Liver (tissue), 9 donors: Measurements from ENCODE around the gene ACVR1. TPM values are rescaled to one million over a fixed set of nuclear protein-coding genes. Genes with fewer than 3 reads are reported as not detected.

Experiments
- DNase-seq: peaks from one replicate; pipeline ENCODE4 v3.0.0-alpha.2; 2017; ENCODE audit warnings: low spot score
- H3K27ac ChIP-seq, 2 donors: one replicate each; pipeline ENCODE4 v1.7.0; 2013; ENCODE audit warnings: inconsistent platforms in 2 of 2, low read length in 2 of 2, control low read depth in 1 of 2, low read depth in 1 of 2, mild to moderate bottlenecking in 1 of 2
- H3K27me3 ChIP-seq, 4 donors: one replicate each; pipeline versions ENCODE4 v1.6.1 to v1.7.0; 2013; ENCODE audit warnings: low read length in 3 of 4, inconsistent platforms in 1 of 4, mild to moderate bottlenecking in 1 of 4, moderate library complexity in 1 of 4; ENCODE audit not compliant: control insufficient read depth in 4 of 4, insufficient read depth in 4 of 4
- H3K36me3 ChIP-seq, 4 donors: one replicate each; pipeline versions ENCODE4 v1.6.1 to v1.7.0; 2013; ENCODE audit warnings: low read length in 3 of 4, mild to moderate bottlenecking in 3 of 4, low read depth in 1 of 4, moderate library complexity in 1 of 4; ENCODE audit not compliant: control insufficient read depth in 4 of 4, insufficient read depth in 3 of 4
- H3K4me1 ChIP-seq, 4 donors: one replicate each; pipeline versions ENCODE4 v1.6.1 to v1.7.0; 2013; ENCODE audit warnings: low read length in 3 of 4, mild to moderate bottlenecking in 3 of 4, moderate library complexity in 1 of 4; ENCODE audit not compliant: control insufficient read depth in 4 of 4, insufficient read depth in 4 of 4
- H3K4me3 ChIP-seq, 3 donors: one replicate each; pipeline versions ENCODE4 v1.6.1 to v1.7.0; 2013; ENCODE audit warnings: low read length in 3 of 3, control low read depth in 1 of 3, low read depth in 1 of 3, mild to moderate bottlenecking in 1 of 3
- H3K9ac ChIP-seq, 2 donors: one replicate each; pipeline ENCODE4 v1.7.0; 2013; ENCODE audit warnings: low read length in 2 of 2, mild to moderate bottlenecking in 2 of 2, moderate library complexity in 2 of 2, control low read depth in 1 of 2, low read depth in 1 of 2
- H3K9me3 ChIP-seq, 4 donors: one replicate each; pipeline versions ENCODE4 v1.6.1 to v1.7.0; 2013; ENCODE audit warnings: low read length in 3 of 4; ENCODE audit not compliant: control insufficient read depth in 4 of 4
- EGR1 ChIP-seq, 2 donors: IDR thresholded peaks; 2 replicates each; pipeline ENCODE4 v1.6.1; 2016 to 2018; ENCODE audit warnings: antibody characterized with exemption in 2 of 2, low read depth in 2 of 2
- FOXA1 ChIP-seq: IDR thresholded peaks from 2 replicates; pipeline ENCODE4 v1.6.1; 2016; ENCODE audit warnings: antibody characterized with exemption
- FOXA2 ChIP-seq: IDR thresholded peaks from 2 replicates; pipeline ENCODE4 v1.6.1; 2016; ENCODE audit warnings: antibody characterized with exemption
- GABPA ChIP-seq, 2 donors: IDR thresholded peaks in 1 of 2; conservative IDR thresholded peaks in 1 of 2; 2 replicates each; pipeline ENCODE4 v1.6.1; 2016; ENCODE audit warnings: antibody characterized with exemption in 2 of 2, mild to moderate bottlenecking in 1 of 2, moderate library complexity in 1 of 2
- HNF4A ChIP-seq, 2 donors: conservative IDR thresholded peaks; 2 replicates each; pipeline ENCODE4 v1.6.1; 2016; ENCODE audit warnings: antibody characterized with exemption in 2 of 2, mild to moderate bottlenecking in 2 of 2
- HNF4G ChIP-seq: IDR thresholded peaks from 2 replicates; pipeline ENCODE4 v1.6.1; 2016; ENCODE audit warnings: antibody characterized with exemption
- NR2F2 ChIP-seq: IDR thresholded peaks from 2 replicates; pipeline ENCODE4 v1.6.1; 2016; ENCODE audit warnings: antibody characterized with exemption
- RAD21 ChIP-seq, 2 donors: IDR thresholded peaks; 2 replicates each; pipeline ENCODE4 v1.6.1; 2016; ENCODE audit warnings: antibody characterized with exemption in 2 of 2, mild to moderate bottlenecking in 2 of 2
- REST ChIP-seq: IDR thresholded peaks from 2 replicates; pipeline ENCODE4 v1.6.1; 2016; ENCODE audit warnings: antibody characterized with exemption, mild to moderate bottlenecking
- RXRA ChIP-seq, 2 donors: IDR thresholded peaks; 2 replicates each; pipeline ENCODE4 v1.6.1; 2017 to 2018; ENCODE audit warnings: antibody characterized with exemption in 2 of 2, mild to moderate bottlenecking in 1 of 2
- SP1 ChIP-seq: IDR thresholded peaks from 2 replicates; pipeline ENCODE4 v1.6.1; 2018; ENCODE audit warnings: antibody characterized with exemption, mild to moderate bottlenecking
- TAF1 ChIP-seq: conservative IDR thresholded peaks from 2 replicates; pipeline ENCODE4 v1.6.1; 2016; ENCODE audit warnings: antibody characterized with exemption, mild to moderate bottlenecking
- YY1 ChIP-seq: IDR thresholded peaks from 2 replicates; pipeline ENCODE4 v1.6.1; 2016; ENCODE audit warnings: antibody characterized with exemption, mild to moderate bottlenecking
- ZBTB33 ChIP-seq: IDR thresholded peaks from 2 replicates; pipeline ENCODE4 v1.6.1; 2016; ENCODE audit warnings: antibody characterized with exemption
- WGBS: extraction: QIAGEN DNeasy Blood & Tissue Kit; methylation state at CpG from one replicate; pipeline ENCODE4 v1.1.7; 2013; 5-methylcytosine and 5-hydroxymethylcytosine counted together
- polyA plus RNA-seq, 2 donors: library from polyadenylated mRNA; stranded (reverse) in 1 of 2; unstranded in 1 of 2; fragments of 200-250 nt in 1 of 2; fragments of >200 nt in 1 of 2; fragmentation: Nextera tagmentation in 1 of 2; extraction: Ambion mirVana in 1 of 2; gene quantifications; one replicate each; pipeline versions ENCODE4 v1.2.1 to v1.2.3, GENCODE V29; 2013 to 2015
- total RNA-seq, 2 donors: library from RNA; depleted of rRNA; stranded (reverse); fragments of >200 nt; gene quantifications; one replicate each; pipeline ENCODE4 v1.2.3, GENCODE V29; 2014
- TF ChIP-seq, protein P1 (sequence below): IDR thresholded peaks from 2 replicates; pipeline ENCODE4 v1.6.1; 2016; ENCODE audit warnings: antibody characterized with exemption
- TF ChIP-seq, protein P2 (sequence below): fragments of 150-350 bp; IDR thresholded peaks from 2 replicates; pipeline ENCODE4 v1.5.1; 2017; ENCODE audit warnings: improper control_type of control experiment, low read depth, low read length; ENCODE audit not compliant: missing input control
- donor health status: healthy.
- donor health status: healthy.
- donor health status: healthy.
- donor health status: healthy.
- donor health status: healthy.

Gene ACVR1
- total and polyA plus RNA-seq, 4 donors, result 6.2 to 20.4 (median 8.5) TPM

- Histone ChIP-seq H3K27me3 (no peaks in the 10 kb centered on the region), H3K9me3 (no peaks in the 10 kb centered on the region), H3K36me3 (no peaks in the 10 kb centered on the region), H3K27ac (no peak overlapping the region), H3K4me1 (peaks cover 15 to 67% (median 52%) of the 10 kb centered on the region in 4 donors), H3K9ac (no peak overlapping the region), H3K4me3 (no peak overlapping the region)
- TF ChIP-seq HNF4A (conservative IDR thresholded peaks at IDR 0.05) (no peak), EGR1 (IDR thresholded peaks at IDR 0.05; ENCODE audit: low read depth in 2 of 2) (no peak), YY1 (no peak), FOXA2 (no peak), TAF1 (no peak), FOXA1 (no peak), RXRA (IDR thresholded peaks at IDR 0.05) (no peak), GABPA (IDR thresholded peaks at IDR 0.05 in 1 of 2, conservative IDR thresholded peaks at IDR 0.05 in 1 of 2) (no peak), SP1 (no peak), HNF4G (no peak), RAD21 (IDR thresholded peaks at IDR 0.05) (no peak), ZBTB33 (no peak), REST (no peak), NR2F2 (no peak)
- TF ChIP-seq, protein P1, sequence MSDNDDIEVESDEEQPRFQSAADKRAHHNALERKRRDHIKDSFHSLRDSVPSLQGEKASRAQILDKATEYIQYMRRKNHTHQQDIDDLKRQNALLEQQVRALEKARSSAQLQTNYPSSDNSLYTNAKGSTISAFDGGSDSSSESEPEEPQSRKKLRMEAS, result no peak
- TF ChIP-seq, protein P2, sequence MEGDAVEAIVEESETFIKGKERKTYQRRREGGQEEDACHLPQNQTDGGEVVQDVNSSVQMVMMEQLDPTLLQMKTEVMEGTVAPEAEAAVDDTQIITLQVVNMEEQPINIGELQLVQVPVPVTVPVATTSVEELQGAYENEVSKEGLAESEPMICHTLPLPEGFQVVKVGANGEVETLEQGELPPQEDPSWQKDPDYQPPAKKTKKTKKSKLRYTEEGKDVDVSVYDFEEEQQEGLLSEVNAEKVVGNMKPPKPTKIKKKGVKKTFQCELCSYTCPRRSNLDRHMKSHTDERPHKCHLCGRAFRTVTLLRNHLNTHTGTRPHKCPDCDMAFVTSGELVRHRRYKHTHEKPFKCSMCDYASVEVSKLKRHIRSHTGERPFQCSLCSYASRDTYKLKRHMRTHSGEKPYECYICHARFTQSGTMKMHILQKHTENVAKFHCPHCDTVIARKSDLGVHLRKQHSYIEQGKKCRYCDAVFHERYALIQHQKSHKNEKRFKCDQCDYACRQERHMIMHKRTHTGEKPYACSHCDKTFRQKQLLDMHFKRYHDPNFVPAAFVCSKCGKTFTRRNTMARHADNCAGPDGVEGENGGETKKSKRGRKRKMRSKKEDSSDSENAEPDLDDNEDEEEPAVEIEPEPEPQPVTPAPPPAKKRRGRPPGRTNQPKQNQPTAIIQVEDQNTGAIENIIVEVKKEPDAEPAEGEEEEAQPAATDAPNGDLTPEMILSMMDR, result no peak
- DNase-seq, result no peak
- 83% methylated on average over 7 of the region's 7 CpGs for WGBS
Observed at GRCh38 chr2:157787364-157787938, 88.7 kb downstream of the ACVR1 start.
